Measurements from ENCODE around the gene GTPBP1.

Gene GTPBP1

DNA sequence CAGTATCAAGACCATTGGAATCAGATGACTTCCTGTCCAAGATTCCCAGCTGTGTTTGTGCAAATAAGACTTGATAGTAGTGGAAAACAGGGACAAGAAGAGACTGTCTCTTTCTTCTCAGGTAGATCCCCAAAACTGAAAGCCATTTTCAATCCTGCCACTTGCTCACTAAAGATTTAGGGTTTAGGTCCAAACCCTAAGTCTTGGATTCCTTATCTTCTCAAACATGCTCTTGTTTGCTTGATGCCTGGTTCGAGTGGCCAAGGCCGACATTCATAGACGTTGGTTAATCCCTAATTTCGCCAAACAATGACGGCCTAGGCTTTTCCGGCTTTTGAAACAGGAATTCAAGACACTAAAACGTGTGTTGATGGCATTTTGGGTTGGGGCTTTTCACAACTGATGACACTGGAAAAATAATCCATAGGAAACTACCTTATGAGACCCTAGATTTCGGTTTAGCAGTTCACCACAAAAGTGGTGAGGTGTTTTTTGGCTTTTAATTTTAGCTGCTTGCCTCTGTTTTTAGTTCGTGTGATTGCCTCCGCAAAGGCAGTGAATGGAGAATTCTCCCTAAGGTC, 1.0 kb upstream of the GTPBP1 start:
- Histone ChIP-seq H3K9ac (ENCODE audit: low read length) (peak overlapping the region; percentile 88), H3K4me3 (ENCODE audit: low read length) (peak overlapping the region; percentile 63), H4K20me1 (ENCODE audit: insufficient read depth, low read length) (peaks cover 13% of the 10 kb centered on the region; the same call in 1 of the 2 replicates), H3K9me3 (replicated peaks; ENCODE audit: insufficient read depth, low read length) (no peaks in the 10 kb centered on the region), H3K4me1 (ENCODE audit: low read length) (peaks cover 29% of the 10 kb centered on the region), H3K27me3 (replicated peaks; ENCODE audit: insufficient read depth, low read length) (no peaks in the 10 kb centered on the region), H2AFZ (ENCODE audit: low read length) (peak overlapping the region; percentile 13), H3F3A (ENCODE audit: insufficient read depth, low read length) (peaks cover 36% of the 10 kb centered on the region), H3K79me2 (ENCODE audit: low read length) (peaks cover 48% of the 10 kb centered on the region), H3K9me2 (replicated peaks; ENCODE audit: insufficient read depth, low read length) (no peaks in the 10 kb centered on the region), H3K27ac (ENCODE audit: low read length) (peak overlapping the region; percentile 95), H3K36me3 (replicated peaks; ENCODE audit: insufficient read depth, low read length) (no peaks in the 10 kb centered on the region), H3K4me2 (ENCODE audit: low read depth, low read length) (peak overlapping the region; percentile 87)
- DNase-seq, result peak; percentile 65
- no peak for TF ChIP-seq EZH2 (optimal IDR thresholded peaks at IDR 0.05; ENCODE audit: low read depth, low read length)
- TF ChIP-seq EZH2phosphoT487 (IDR thresholded peaks at IDR 0.05; ENCODE audit: low read length), result no peak
- TF ChIP-seq, protein P1, sequence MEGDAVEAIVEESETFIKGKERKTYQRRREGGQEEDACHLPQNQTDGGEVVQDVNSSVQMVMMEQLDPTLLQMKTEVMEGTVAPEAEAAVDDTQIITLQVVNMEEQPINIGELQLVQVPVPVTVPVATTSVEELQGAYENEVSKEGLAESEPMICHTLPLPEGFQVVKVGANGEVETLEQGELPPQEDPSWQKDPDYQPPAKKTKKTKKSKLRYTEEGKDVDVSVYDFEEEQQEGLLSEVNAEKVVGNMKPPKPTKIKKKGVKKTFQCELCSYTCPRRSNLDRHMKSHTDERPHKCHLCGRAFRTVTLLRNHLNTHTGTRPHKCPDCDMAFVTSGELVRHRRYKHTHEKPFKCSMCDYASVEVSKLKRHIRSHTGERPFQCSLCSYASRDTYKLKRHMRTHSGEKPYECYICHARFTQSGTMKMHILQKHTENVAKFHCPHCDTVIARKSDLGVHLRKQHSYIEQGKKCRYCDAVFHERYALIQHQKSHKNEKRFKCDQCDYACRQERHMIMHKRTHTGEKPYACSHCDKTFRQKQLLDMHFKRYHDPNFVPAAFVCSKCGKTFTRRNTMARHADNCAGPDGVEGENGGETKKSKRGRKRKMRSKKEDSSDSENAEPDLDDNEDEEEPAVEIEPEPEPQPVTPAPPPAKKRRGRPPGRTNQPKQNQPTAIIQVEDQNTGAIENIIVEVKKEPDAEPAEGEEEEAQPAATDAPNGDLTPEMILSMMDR (IDR thresholded peaks at IDR 0.05; ENCODE audit: low read length), result no peak

DNA sequence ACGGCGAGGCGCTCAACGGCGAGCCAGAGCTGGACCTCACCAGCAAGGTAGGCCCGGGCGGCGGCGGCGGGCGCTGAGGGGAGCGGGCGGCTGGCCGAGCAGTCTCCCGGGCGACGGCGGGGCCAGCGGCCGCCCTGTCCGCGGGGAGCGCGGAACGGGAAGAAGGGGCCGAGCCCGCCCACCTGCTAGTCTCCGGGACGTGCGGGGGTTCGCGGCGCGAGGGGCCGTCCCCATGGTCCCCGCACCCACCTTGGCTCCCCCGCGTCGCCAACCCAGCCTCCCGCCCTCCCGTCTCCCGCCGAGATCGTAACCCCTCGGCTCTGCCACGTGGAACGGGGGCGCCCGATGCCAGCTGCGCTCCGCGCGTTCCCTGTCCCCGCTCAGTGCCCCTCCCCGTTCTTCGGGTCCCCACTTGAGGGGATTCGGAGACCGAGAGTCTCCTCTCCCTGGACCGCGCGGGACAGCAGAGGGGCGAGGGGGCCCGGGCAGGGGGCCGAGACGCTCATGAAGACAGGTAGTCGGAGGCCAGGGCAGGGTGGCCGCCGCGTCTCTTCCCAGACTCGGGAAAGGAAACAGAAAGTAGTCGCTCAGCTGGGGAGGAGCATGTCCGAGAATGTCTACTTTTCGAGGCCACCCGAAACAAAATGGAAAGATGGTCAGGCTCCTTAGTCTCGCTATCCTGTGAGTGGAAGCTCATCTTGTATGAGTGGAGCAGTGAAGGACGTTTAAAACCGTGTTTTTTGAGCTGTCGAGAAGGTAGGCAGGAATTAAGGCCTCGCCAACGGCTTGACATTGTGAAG, 557 bp downstream of the GTPBP1 start:
- TF ChIP-seq, protein P1 (IDR thresholded peaks at IDR 0.05; ENCODE audit: low read length), result no peak
- TF ChIP-seq EZH2phosphoT487 (IDR thresholded peaks at IDR 0.05; ENCODE audit: low read length) (no peak), EZH2 (optimal IDR thresholded peaks at IDR 0.05; ENCODE audit: low read depth, low read length) (no peak)
- H3K4me2 ChIP-seq (ENCODE audit: low read depth, low read length), result peak overlapping the region; percentile 71
- H3K9me3 ChIP-seq (replicated peaks; ENCODE audit: insufficient read depth, low read length), result no peaks in the 10 kb centered on the region
- H3K4me3 ChIP-seq (ENCODE audit: low read length), result peak overlapping the region; percentile 80
- peak overlapping the region; percentile 95 for H3K27ac ChIP-seq (ENCODE audit: low read length)
- peaks cover 56% of the 10 kb centered on the region for H3K79me2 ChIP-seq (ENCODE audit: low read length)
- DNase-seq, result peak; percentile 52
- no peaks in the 10 kb centered on the region for H3K9me2 ChIP-seq (replicated peaks; ENCODE audit: insufficient read depth, low read length)
- H3K27me3 ChIP-seq (replicated peaks; ENCODE audit: insufficient read depth, low read length), result no peaks in the 10 kb centered on the region
- H3K9ac ChIP-seq (ENCODE audit: low read length), result peak overlapping the region; percentile 92
- peaks cover 34% of the 10 kb centered on the region for H3K4me1 ChIP-seq (ENCODE audit: low read length)
- H3K36me3 ChIP-seq (replicated peaks; ENCODE audit: insufficient read depth, low read length), result peaks cover 4% of the 10 kb centered on the region; the same call in 1 of the 2 replicates
- peaks cover 28% of the 10 kb centered on the region for H4K20me1 ChIP-seq (ENCODE audit: insufficient read depth, low read length)
- H2AFZ ChIP-seq (ENCODE audit: low read length), result no peak overlapping the region
- H3F3A ChIP-seq (ENCODE audit: insufficient read depth, low read length), result peaks cover 34% of the 10 kb centered on the region

GRCh38 chr22:38706901-38707195, 1.1 kb downstream of the GTPBP1 start:
- no peak overlapping the region for H2AFZ ChIP-seq (ENCODE audit: low read length)
- H3F3A ChIP-seq (ENCODE audit: insufficient read depth, low read length), result peaks cover 30% of the 10 kb centered on the region
- H3K9me3 ChIP-seq (replicated peaks; ENCODE audit: insufficient read depth, low read length), result no peaks in the 10 kb centered on the region
- peaks cover 29% of the 10 kb centered on the region for H4K20me1 ChIP-seq (ENCODE audit: insufficient read depth, low read length)
- peaks cover 61% of the 10 kb centered on the region for H3K79me2 ChIP-seq (ENCODE audit: low read length)
- H3K4me2 ChIP-seq (ENCODE audit: low read depth, low read length), result peak overlapping the region; percentile 71
- H3K9ac ChIP-seq (ENCODE audit: low read length), result peak overlapping the region; percentile 92
- TF ChIP-seq, protein P1 (IDR thresholded peaks at IDR 0.05; ENCODE audit: low read length), result no peak
- TF ChIP-seq EZH2phosphoT487 (IDR thresholded peaks at IDR 0.05; ENCODE audit: low read length) (no peak), EZH2 (optimal IDR thresholded peaks at IDR 0.05; ENCODE audit: low read depth, low read length) (no peak)
- no peaks in the 10 kb centered on the region for H3K9me2 ChIP-seq (replicated peaks; ENCODE audit: insufficient read depth, low read length)
- H3K4me1 ChIP-seq (ENCODE audit: low read length), result peaks cover 34% of the 10 kb centered on the region
- H3K27ac ChIP-seq (ENCODE audit: low read length), result peak overlapping the region; percentile 95
- H3K27me3 ChIP-seq (replicated peaks; ENCODE audit: insufficient read depth, low read length), result no peaks in the 10 kb centered on the region
- no peak for DNase-seq
- peaks cover 4% of the 10 kb centered on the region; the same call in 1 of the 2 replicates for H3K36me3 ChIP-seq (replicated peaks; ENCODE audit: insufficient read depth, low read length)
- peak overlapping the region; percentile 80 for H3K4me3 ChIP-seq (ENCODE audit: low read length)

Data from MM.1S (cell line).